ENCODE measurements around the gene ERMARD.

DNA sequence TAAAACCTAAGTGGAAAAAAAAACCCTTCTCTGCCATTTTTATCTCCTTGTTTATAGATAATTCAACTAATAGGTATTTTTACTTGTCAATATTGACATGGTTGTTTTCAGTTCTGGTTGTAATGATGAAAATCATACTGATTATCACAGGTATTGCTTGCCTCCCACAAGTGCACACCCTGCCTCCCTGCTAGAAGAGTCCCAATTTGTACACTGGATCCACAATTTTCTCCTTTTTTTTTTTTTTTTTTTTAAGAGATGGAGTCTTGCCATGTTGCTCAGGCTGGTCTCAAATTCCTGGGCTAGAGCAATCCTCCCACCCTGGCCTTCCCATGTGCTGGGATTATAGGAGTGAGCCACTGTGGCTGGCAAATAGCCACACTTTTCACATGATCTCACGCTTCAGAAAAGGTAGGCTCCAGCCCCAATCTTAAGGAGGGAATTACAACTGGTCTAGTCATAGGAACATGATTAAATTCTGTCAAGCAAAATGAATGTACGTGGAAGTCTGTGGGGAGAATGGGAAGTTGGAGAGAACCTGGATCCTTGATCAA, 12.4 kb upstream of the ERMARD start:
- TF ChIP-seq, protein P1, sequence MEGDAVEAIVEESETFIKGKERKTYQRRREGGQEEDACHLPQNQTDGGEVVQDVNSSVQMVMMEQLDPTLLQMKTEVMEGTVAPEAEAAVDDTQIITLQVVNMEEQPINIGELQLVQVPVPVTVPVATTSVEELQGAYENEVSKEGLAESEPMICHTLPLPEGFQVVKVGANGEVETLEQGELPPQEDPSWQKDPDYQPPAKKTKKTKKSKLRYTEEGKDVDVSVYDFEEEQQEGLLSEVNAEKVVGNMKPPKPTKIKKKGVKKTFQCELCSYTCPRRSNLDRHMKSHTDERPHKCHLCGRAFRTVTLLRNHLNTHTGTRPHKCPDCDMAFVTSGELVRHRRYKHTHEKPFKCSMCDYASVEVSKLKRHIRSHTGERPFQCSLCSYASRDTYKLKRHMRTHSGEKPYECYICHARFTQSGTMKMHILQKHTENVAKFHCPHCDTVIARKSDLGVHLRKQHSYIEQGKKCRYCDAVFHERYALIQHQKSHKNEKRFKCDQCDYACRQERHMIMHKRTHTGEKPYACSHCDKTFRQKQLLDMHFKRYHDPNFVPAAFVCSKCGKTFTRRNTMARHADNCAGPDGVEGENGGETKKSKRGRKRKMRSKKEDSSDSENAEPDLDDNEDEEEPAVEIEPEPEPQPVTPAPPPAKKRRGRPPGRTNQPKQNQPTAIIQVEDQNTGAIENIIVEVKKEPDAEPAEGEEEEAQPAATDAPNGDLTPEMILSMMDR (conservative IDR thresholded peaks at IDR 0.05; ENCODE audit: low read depth, low read length), result no peak
- TF ChIP-seq EZH2 (IDR thresholded peaks at IDR 0.05; ENCODE audit: borderline replicate concordance, low read depth, low read length, poor library complexity, severe bottlenecking), result no peak
